Fibroblast of skin of right quadriceps (primary cell): ENCODE results near the gene DIP2B.
A peak's percentile ranks its signal among the peaks of the same experiment; 100 is the strongest.
"Not testable (repeated sequence)": the region's sequence is repeated elsewhere in the genome, so short reads cannot be mapped to it uniquely, and the experiment has no call there.

Source experiments
- DNase-seq: peaks from one replicate; pipeline ENCODE4 v3.0.0-alpha.2; 2013

DIP2B gene

DNA sequence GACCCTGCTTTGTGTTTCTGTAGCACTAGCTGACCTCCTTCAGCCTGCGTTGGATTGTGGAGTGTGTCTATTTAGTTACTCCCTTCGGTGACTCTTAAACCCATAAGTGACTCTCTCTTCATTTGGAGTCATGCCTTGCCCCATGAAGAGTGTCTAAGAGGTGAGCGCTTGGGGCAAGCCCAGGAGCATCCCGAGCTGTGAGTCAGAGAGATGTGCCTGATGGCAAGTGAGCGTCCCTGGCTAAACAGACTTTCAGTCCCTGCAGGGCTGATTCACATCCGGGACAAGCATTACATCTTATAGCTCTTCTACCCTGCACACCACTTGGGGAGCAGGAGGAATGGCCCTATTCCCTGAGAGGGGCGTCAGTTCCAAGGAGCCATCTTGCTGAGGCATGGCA lies 234.8 kb downstream of the DIP2B start:
- DNase-seq, result no peak

- DNase-seq, result no peak
These were observed 235.5 kb downstream of the DIP2B start for GRCh38 chr12:50740307-50740706.

GRCh38 chr12:50742776-50743175 lies 238.0 kb downstream of the DIP2B start:
- no peak for DNase-seq

- no peak for DNase-seq
These were observed 241.1 kb downstream of the DIP2B start for GRCh38 chr12:50745861-50746260.

DNA sequence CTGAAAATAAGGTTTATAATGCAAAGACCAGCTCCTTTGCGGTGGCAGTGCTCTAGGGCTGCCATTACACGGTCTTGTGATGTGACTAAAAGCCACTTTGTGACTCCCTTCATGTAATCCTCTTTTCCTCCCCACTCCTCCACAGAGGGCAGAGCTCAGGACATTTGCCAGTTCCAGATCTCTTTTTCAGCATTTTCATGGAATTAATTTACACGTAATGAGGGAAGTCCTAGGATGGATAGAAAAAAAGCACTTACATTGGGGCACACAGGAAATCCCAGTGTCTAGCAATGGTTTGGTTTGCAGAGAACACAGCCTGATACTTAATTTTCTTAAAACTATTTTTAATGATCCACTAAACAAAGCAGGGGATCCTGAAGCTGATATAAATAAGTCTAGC lies 241.6 kb downstream of the DIP2B start:
- DNase-seq, result no peak

DNA sequence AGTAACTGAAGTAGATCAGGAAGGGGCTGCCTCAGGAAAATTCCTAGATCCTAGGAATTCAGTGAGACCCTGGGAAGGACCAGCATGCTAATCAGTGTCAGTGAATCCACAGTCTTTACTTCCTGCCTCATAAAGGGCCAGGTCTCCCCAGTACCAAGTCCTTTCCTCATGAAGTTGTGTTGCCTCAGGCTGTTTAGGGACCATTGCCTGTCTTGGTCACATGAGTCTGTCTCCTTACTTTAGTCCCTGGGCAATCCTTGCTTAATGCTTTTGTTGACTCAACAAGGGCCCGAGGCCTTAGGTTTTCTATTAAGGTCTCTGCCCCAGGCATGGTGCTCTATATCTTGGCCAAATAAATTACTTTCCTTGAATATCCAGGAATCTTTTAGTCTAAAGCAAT lies 243.0 kb downstream of the DIP2B start:
- DNase-seq, result no peak

DNA sequence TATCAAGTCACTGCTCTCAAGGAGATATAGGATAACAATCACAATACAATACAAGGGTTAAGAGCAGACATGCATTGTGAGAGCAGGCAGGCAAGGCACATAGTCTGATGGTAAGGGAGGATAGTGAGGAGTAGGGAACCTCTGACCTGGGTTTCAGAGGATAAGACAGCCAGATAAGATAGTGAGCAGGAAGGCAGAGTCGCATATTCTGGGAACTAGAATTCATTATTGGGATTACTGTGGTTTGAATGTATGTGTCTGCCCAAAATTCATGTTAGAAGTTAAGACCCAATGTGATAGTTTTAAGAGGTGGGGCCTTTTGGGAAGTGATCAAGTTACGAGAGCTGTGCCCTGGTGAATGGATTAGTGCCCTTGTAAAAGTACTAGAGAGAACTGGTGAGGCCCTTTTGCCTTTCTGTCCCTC lies 244.7 kb downstream of the DIP2B start:
- no peak for DNase-seq

DNA sequence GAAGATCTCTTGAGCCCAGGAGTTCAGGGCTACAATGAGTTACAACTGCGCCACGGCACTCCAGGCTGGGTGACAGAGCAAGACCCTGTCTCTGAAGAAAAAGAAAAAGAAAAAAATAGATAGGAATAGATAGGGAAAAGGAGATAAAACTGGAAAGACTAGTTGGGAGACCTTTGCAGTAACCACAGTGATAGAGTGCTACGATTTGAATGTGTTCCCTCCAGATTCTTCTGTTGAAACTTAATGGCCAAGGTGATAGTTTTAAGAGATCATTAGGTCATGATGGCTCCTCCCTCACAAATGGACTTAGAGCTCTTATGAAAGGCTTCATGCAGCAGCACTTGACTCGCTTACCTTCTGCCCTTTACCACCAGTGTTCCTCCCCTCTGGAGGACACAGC lies 245.6 kb downstream of the DIP2B start:
- no peak for DNase-seq

GRCh38 chr12:50751948-50752721 lies 247.3 kb downstream of the DIP2B start:
- DNase-seq, result no peak

DNA sequence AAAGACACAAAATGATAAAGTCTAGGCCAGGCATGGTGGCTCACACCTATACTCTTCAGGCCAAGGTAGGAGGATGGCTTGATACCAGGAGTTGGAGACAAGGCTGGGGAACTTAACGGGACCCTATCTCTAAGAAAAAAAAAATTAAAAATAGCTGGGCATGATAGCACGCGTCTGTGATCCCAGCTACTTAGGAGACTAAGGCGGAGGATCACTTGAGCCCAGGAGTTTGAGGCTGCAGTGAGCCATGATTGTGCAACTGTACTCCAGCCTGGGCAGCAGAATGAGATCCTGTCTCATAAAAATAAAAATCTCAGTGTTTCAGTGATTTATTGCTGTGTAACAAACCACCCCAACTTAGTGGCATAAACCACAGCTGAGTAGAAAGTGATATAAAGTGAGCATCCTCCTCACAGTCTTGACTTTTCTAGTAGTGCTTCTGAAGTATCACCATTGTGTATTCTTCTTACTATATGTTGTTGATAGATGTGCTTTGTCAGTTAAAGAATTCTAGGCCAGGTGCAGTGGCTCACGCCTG lies 248.5 kb downstream of the DIP2B start:
- DNase-seq, result no peak

DNA sequence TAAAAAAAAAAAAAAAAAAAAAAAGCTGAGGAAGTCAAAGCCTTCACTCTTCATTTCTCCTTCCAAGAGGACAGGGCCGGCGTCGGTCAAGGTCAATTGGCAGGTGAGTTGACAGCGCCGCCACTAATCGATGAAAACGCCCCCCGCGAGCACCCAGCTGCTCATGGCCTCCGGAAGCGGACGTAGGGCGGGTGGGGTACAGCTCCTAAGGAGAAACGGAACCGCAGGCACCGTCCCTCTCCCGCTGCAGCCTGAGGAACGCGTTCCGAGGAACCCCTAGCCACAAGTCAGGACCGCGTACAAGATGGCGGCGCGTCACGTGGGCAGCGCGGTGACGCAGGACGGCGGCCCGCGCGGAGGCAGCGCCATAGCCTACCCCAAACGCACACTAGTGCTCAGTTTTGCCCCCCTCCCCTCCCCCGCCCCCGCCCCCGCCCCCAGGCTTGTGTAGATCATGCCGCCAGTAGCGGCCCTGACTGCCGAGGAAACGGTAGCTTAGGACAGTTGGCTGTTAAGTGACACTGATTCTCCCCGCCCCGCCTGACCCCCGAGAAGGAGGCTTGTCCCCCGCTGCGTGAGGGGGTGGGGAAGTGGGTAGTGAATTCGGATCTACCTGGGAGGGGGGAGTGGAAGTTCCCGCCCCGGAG lies 259.0 kb downstream of the DIP2B start, which contains the start of gene ATF1:
Gene ATF1 (plus strand): TSS at position 463 of the 647 bp plus-strand sequence. CDS start 16,045 bp downstream, outside the sequence.
- peak; percentile 93 for DNase-seq

DNA sequence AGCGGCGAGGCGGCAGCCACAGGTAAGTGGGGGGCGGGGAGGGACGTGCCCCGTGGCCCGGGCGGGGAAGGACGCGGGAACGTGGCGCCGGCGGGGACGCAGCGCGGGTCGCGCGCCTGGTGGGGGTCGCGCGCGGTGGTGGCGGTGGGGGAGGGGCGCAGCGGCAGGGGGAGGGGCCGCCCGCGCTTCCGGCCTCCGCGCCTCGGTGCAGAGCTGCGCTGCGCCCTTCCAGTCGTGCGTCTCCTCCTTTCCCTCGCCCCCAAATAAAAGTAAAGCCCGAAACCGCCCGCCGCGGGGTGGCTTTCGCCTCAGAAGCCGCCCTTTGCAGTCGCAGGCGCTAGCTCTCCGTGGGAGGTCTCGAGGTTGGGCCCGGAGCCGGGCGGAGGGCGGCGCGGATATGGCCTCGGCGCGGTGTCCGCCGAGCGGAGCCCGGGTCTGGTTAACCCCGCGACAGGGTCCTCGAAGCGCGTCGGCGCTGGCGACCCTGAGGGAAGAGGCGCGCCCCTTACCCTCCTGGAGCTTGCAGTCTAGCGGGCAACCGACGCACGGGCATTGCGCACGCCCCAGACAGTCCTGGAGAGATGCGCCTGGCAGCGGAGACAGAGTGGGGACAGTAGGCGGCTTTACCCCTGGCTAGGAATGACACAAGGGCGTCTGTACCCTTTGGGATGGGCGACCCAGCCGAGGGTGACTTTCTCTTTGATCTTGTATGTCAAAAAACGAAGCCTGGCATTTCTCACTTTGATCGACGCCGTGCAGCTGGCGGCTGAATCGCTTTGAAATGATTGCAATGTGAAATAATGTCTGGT lies 259.7 kb downstream of the DIP2B start:
- peak; percentile 49 for DNase-seq

DNA sequence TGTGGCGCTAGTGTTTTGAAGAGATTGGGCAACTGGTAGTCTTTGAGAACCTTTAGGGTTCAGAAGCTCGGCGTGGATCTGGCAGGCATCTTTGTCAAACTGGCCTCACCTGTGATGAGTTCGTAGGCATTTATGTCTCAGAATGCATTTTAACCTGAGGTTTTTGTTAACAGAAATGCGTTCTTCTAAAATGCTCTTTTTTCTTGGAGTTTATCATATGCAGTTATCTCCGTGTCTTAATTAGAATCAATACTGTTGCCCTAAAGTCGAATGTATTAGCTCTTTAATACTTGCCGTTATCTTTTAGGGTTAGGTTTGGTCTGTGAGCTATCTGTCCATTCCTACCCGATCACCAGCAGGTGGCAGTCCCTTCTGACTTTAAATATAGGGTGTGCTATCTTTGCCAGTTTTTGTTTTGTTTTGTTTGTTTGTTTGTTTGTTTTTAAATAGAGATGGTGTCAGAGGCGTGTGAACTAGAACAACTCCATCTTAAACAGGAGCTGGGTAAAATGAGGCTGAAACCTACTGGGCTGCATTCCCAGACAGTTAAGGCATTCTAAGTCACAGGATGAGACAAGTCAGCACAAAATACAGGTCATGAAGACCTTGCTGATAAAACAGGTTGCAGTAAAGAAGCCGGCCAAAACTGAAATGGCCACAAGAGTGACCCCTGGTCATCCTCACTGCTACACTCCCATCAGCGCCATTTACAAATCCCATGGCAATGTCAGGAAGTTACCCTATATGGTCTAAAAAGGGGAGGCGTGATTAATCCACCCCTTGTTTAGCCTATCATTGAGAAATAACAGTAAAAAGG lies 260.5 kb downstream of the DIP2B start:
- peak; percentile 33 for DNase-seq

DNA sequence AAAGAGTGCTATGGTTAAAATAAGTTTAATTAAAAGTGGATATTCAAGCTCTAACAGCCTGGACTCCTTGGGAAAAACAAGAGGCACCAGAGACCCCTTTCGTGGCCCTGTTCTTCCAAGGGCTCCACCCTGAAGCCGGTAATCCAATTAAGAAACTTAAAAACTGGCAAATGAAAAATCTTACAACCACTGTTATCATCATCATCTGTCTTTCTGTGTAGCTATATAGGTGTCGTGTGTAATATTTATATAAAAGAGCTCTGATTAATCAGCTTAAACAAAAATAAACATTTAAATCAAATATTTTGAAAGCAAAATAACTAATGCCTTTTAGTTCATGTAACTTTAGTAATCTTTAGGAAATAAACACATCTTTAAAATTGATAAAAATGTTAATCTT lies 263.6 kb downstream of the DIP2B start:
- DNase-seq, result no peak

GRCh38 chr12:50768813-50769212 lies 264.0 kb downstream of the DIP2B start:
- DNase-seq, result not testable (repeated sequence)

DNA sequence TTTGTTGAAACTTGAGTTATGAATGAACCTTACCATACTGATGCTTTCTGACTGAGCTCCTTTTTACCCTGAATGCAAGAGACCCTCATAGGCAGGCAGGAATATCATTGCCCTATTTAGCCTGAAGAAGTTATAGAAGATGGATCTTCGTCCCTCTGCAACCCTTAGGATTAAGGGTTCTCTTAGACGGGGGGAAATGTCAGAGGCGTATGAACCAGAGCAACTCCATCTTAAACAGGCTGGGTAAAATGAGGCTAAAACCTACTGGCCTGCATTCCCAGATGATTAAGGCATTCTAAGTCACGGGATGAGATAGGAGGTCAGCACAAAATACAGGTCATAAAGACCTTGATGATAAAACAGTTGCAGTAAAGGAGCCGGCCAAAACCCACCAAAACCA lies 266.6 kb downstream of the DIP2B start:
- no peak for DNase-seq

DNA sequence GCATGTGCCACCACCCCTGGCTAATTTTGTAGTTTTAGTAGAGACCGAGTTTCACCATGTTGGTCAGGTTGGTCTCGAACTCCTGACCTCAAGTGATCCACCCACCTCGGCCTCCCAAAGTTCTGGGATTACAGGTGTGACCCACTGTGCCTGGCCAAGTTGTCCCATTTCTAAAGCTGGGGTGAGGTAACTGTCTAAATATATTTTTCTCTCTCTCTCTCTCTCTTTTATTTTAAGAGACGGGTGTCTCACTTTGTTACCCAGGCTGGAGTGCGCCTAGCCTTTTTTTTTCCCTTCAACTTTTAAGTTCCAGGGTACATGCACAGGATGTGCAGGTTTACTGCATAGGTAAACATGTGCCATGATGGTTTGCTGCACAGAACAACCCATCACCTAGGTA lies 267.7 kb downstream of the DIP2B start:
- no peak for DNase-seq

DNA sequence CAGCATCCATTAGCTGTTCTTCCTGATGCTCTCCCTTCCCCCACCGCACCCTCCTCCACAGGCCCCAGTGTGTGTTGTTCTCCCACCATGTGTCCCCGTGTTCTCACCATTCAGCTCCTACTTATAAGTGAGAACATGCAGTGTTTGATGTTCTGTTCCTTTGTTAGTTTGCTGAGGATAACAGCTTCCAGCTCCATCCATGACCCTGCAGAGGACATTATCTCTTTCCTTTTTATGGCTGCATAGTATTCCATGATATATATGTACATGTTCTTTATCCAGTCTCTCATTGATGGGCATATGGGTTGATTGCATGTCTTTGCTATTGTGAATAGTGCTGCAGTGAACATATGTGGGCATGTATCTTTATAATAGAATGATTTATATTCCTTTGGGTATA lies 268.1 kb downstream of the DIP2B start:
- no peak for DNase-seq

- DNase-seq, result no peak
These were observed 270.5 kb downstream of the DIP2B start for GRCh38 chr12:50775251-50775650.

DNA sequence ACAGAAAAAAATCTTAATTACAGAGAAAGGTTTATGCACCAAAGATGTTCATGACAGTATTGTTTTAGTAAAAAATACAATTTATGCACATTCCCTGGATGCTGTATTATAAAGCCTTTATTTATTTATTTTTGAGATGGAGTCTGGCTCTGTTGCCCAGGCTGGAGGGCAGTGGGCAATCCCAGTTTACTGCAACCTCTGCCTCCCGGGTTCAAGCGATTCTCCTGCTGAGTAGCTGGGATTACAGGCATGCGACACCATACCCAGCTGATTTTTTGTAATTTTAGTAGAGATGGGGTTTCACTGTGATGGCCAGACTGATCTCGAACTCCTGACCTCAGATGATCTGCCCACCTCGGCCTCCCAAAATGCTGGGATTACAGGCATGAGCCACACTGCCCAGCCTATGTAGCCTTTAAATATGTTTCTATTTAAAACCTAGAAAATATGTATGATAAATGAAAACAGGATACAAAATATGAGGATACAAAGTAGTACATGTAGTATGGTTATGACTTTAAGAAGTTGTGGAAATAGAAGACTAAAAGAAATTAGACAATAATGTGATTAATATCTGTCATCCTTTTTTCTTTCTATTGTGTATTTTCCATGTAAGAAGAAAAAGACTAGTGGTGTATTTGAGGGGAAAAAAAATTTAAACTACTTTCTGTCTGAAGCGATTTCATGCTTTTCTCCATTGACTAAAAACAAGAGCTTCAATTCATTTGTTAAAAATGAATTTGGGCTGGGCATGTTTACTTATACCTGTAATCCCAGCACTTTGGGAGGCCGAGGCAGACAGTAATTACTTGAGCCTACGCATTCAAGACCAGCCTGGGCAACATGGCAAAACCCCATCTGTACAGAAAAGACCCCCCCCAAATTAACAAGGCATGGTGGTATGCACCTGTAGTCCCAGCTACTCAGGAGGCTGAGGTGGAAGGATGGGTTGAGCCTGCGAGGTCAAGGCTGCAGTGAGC lies 272.3 kb downstream of the DIP2B start:
- DNase-seq, result no peak
